Caki2 (cell line): ENCODE results near the gene RAB3IL1. TPM values are rescaled to one million over a fixed set of nuclear protein-coding genes. Genes with fewer than 3 reads are reported as not detected.

Source experiments
- DNase-seq: peaks from one replicate; pipeline ENCODE4 v3.0.0-alpha.2; 2015; ENCODE audit warnings: low read depth
- in situ Hi-C: cut with HindIII; loops from 2 replicates; pipeline ENCODE4 v1.10.0; 2016; ENCODE audit warnings: low sequenced_read_pairs, low pct_unique_long_range_greater_than_20kb, mixed read lengths
- total RNA-seq: library from RNA; depleted of rRNA; stranded (reverse); fragments of >200 nt; shearing (Covaris generic); gene quantifications from 2 replicates; pipeline ENCODE4 v1.2.3, GENCODE V29; 2014; ENCODE audit warnings: low replicate concordance

Gene RAB3IL1
- total RNA-seq, 1 experiment from 2014 or later, result 9.6 TPM

DNA sequence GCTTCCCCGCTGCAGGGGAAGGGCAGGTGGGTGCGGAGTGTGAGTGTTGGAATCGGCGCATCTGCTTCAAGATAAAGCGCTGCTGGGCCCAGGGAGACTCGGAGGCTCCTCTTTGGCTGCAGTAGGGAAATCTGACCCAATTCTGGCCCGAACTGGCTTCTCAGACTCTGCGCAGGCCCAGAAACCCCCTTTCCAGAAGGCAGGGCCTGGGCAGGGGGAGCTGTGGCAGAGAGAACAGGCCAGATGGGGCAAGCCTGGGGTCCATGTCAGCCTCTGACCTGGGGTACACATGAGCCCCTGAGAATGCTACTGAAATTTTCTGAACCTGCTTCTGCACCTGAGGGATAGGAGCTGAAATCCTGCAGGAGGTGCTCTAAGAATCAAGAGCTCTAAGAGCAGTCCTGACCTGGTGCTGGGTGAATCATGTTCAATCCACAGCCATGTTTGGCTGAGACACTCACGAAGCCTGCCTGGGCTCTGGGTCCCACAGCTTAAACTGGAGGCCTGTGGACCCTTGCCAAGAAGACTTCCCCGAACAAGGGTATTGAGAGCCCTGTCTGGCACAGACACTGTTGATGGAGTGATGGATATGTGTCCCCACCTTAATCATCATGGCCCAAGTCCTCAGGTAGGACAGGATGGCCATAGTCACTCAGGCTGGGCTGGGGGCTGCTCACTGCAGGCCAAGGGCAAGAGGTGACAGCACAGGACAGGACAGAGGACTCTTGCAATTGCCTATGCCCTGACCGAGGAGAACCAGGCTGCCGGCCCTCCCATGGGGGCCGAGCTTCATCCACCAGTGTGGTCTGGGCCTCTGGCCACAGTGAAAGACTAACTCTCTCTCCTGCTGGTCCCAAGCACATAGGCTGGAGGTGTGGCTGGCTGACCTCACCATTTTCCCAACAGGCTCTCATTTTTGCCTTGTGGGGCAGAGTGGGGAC is 6.9 kb downstream of the RAB3IL1 start:
- DNase-seq, result no peak
- in situ Hi-C loops, result no loop called here

DNA sequence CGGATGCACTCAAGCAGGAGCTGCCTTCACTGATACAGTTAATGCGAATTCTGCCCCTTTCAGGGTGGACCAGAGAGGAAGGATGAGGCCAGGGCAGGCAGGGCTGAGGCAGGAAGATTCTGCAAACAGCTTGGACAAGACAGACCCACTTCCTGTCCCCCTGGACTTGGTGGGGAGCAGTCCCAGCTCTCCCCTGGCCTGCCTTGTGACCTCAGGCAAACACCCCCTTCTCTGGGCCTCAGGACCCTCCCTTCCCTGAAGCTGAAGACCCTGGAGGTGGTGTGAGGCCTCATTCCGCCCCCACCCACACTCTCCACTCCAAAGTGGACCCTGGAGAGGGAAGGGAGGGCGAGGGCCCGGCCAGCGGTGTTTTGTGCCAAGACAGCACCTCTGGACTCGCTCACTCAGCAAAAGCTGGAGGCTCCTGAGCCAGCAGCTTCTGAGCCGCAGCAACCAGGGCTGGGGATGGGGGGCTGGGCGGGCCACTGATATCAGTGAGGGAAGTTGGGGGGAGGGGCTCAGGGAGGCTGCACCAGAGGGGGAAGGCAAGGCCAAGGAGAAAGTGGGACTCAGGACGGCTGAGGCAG is 8.5 kb downstream of the RAB3IL1 start:
- no peak for DNase-seq
- in situ Hi-C loops, result no loop called here

DNA sequence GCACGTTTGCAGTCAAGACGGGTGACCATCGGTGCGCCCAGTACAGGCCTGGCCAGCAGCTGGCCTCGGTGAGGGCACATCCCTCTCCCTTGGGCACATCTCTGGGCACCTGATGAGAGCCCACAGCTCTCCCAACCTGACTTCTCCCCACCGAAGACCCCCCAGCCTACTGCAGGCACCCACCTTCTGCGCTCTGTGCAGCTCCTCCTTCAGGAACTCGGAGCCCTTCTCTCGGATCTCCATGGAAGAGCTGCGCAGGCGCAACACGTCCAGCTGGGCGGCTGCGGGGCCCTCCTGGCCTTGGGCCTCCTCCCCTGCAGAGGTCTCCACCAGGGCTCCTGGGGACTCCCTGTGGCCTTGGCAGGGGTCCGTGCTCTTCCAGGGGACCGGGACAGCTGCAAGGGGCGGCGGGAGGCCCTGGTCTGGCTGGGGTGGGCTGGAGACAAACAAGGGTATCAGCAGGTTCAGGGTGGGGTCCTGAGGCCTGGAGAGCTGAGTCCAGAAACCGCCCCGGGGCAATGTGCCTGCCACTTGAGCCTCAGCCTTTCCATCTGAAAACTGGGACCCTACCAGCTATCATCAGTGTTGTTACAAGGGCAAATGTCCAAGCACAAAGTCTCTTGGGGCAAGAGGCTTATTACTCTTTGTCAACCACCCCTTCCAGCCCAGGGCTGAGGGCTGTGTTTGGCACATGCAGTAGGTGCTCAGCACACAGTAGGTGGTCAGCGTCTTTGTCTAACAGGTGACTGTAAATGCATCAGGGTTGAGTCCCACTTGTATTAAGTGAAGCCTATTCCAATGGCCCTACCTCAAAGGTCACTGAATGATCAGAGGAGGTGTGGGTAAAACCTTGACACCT is 9.3 kb downstream of the RAB3IL1 start:
- in situ Hi-C loops, result no loop called here
- DNase-seq, result no peak

DNA sequence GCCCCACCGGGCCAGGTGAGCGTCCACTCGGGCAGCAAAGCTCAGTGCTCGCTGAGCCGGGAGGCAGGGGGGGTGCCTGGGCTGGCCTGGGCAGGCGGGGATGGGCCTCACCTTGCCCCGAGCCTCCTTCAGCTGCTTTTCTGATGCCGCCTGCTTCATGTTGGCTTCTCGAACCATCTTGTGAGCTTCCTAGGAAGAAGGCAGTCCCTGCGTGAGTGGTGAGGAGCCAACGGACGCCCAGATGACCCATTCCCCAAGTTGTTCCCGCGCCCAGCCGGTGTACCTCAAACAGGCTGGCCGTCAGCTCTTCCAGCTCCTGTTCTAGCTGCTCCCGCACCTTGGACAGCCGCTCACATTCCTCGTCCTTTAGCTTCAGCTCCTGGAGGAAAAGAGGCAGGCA is 10.1 kb downstream of the RAB3IL1 start:
- in situ Hi-C loops, result no loop called here

DNA sequence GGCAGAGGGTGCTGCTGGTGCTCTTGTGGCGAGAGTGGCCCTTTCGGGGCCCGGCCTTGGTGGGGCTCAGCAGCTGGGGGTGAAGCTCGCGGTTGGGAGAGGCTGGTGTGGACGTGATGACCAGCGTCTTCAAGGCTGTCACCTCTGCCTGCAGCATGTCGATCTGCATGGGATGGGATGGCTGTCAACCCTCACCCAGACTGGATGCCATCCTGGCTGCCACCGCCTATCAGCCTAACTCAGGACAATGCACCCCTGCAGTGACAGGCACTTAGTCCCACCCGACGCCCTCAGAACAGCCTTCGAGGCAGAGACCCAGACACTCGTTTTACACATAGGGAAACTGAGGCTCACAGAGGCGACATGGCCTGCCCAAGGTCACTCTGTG is 10.8 kb downstream of the RAB3IL1 start:
- no peak for DNase-seq
- in situ Hi-C loops, result no loop called here

More for the DNA sequence above, 10.1 kb downstream of the RAB3IL1 start:
- DNase-seq, result no peak

DNA sequence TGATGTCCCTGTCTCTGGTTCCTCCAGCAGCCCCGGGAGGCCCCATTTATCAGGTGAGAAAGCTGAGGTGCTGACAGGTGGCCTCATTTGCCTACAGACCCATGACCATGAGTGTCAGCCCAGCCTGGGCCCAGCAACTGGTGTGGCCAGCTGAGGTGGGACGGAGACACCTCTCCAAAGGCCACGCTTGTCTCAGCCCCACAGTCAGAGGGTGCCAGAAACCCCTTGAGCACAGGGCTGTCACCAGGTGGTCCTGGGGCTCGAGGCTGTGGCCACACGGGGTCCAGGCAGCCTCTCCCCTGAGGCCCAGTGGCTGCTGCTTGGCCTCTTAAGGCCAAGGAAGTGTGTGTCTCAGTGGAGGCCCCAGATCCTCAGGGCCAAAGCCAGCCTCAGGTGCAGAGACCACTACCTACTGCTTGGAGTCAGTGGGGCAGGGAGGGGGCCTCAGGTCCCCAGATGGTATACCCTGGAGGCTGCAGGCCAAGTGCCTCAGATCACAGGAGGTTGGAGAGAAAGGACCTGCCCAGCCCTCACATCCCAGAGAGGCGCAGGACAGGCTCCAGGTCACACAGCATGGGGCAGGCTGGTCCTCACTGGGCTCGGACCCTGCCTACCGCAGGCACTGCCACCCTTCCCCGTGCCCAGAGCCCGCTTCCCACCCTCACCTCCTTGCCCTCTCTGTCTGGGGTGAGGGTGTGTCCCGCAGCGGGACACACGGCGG is 11.4 kb downstream of the RAB3IL1 start:
- no peak for DNase-seq
- in situ Hi-C loops, result no loop called here

DNA sequence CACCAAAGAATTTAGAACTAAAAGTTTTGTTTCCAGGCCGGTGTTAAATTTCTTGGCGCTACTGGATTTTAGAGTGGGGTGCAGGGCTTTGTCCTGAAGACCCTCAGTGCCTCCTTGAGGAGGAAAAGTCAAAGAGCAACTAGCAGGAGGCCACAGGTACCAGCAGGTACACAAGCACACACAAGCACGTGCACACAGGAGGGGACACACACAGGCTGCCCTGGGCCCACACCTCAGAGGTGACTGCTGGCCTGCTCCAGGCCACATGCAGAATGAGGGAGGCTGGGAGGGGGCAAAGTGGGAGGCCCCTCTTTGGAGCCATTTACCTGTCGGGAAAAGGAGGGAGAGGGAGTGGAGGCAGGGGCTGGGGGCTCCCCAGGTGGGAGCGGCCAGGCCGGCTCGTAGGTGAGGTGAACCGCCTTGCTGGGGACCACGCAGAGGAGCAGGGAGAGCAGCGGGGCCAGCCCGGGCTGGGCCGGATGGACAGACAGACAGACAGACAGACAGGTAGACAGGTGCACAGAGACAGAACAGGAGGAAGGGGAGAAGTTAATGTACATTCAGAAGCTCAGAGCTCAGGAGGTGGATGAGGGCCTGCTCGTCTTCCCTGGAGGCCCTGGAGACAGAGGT is 12.2 kb downstream of the RAB3IL1 start:
- in situ Hi-C loops, result no loop called here
- DNase-seq, result no peak

DNA sequence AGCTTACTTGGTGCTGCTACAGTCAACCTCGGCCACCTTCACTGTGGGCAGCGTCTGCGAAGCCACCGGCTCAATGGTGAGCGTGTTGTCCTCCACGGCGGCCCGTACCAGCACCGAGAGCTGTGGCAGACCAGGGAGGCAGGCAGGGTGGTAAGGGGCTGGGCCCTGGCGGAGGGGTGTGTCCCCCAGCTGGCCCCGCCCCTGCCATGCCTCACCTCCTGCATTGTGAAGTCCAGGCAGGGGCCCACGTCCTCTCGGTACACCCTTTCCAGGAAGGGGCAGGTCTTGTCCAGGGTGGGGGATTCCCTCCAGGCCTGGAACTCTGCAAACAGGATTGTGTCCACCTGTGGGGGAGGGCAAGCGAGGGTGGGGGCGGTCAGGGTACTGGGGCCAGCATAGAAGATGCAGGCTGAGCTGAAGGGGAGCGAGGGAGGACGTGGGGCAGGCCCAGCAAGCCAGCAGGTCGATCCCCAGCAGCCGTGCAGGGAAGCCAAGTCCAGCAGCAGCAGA is 12.8 kb downstream of the RAB3IL1 start:
- DNase-seq, result no peak
- in situ Hi-C loops, result no loop called here

DNA sequence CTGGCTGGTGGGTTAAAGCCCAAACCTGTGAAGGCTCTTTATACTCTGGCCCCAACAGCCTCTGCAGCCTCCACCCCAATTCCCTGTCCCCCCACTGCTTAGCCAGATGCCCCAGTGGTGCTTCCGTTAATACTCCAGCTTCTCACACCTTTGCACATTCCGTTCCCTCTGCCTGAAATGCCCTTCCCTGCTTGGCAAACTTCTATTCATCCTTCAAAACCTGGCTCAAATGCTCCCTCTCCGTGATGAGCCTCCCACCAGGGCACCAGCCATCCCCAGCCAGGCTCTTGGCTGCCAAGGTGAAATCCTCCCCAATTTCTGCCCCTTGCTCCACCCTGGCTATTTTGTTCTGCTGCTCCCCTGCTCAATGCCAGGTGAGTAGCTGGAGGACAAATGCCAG is 13.5 kb downstream of the RAB3IL1 start:
- in situ Hi-C loops, result no loop called here
- DNase-seq, result no peak

DNA sequence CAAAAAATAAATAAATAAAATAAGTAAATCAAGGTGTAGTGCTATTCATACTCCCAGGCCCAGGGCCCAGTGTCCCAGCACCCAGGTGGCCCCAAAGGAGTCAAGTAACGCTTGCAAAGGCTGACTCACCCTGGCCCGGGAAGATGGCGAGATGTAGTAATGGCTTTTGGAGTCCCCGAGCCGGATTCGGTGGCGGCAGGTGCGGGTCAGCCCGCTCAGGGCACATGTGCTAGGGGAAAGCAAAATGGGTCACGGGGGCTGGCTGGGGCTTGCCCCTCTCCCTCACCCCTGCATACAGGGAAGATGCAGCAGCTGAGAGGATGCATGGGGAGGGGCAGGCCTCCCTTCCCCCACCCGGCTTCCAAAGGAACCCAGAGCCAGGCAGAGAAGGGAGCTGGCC is 15.1 kb downstream of the RAB3IL1 start:
- no peak for DNase-seq
- in situ Hi-C loops, result no loop called here

DNA sequence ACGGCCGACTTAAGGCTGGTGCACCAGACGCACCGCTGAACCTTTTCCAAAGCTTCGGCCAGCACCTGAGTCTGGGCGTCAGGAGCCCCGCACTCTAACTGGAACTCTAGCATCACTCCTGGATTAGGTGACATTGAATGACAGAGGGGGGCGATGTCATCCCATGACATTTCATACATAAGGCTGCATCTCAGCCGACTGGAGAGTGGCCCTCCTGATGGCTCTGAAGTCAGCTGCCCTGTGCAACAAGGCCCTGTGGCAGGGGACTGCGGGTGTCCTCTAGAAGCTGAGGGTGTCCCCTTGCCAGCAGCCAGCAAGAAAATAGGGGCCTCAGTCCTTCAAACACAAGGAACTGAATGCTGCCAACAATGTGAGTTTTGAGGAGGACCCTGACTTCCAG is 16.0 kb downstream of the RAB3IL1 start:
- no peak for DNase-seq
- in situ Hi-C loops, result no loop called here

DNA sequence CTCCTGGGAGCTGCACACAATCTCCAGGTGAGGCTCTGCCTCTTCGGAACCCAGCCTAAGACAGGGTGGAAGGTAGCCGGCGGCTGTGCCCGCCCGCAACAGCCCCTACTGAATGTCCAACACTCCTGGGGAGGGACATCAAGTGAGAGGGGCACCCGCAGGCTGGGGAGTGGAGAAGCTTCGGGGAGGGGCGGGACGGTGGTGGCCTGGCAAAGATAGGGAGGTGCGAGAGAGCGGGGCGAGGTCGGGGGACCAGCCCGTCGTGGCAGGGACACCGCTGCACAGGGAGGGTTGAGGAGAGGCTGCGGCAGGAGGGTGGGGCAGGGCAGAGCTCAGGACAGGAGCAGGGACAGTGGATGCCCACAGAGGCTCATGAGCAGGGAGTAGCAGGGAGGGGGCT is 17.1 kb downstream of the RAB3IL1 start:
- in situ Hi-C loops, result no loop called here
- DNase-seq, result no peak

DNA sequence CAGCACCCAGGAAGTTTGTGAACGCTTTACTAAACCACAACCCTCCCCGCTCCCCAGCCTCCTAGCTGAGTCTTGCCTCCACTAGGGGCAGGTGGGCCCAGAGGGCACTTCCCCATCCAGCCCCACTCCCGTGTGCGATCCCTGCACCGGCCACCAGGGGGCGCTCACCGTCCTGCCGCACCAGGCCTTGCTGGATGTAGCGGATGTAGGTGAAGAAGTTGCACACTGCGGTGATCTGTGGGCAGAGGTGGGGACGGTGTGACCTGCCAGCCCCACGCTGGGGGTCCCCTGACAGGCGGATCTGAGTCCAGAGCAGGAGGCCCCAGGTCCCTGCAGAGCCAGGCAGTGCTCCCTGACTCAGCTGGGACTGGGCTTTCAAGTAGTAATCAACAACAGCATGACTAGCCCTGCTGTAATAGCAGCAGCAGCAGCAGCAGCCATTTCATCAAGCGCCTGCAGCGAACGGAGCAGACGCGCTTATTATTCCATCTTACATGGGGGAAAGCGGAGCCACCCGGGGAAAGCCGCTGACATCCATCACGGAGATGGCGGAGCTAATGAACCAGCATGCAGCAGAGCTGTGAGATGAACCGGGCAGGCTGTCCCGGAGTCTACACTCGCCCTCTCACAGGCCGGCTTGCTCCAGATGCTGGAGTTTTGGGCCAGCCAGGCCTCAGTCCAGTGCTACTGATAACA is 18.1 kb downstream of the RAB3IL1 start:
- DNase-seq, result peak; percentile 59
- in situ Hi-C loops, result no loop called here

DNA sequence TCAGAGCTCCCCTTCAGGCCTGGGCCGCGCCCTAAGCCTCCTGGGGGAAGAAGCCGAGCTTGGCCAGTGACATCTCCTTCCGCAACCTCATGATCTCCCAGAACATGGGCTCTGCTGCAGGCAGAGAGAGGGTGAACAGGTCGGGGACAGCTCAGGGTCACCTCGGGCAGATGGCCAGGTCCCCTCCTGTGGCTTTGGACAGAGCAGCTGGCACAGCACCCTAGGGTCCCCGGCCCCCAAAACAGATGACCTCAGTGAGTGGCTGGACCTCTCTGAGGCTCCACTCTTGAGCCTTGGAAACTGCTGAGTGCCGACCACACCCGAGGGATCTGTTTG is 19.2 kb downstream of the RAB3IL1 start:
- in situ Hi-C loops, result no loop called here

DNA sequence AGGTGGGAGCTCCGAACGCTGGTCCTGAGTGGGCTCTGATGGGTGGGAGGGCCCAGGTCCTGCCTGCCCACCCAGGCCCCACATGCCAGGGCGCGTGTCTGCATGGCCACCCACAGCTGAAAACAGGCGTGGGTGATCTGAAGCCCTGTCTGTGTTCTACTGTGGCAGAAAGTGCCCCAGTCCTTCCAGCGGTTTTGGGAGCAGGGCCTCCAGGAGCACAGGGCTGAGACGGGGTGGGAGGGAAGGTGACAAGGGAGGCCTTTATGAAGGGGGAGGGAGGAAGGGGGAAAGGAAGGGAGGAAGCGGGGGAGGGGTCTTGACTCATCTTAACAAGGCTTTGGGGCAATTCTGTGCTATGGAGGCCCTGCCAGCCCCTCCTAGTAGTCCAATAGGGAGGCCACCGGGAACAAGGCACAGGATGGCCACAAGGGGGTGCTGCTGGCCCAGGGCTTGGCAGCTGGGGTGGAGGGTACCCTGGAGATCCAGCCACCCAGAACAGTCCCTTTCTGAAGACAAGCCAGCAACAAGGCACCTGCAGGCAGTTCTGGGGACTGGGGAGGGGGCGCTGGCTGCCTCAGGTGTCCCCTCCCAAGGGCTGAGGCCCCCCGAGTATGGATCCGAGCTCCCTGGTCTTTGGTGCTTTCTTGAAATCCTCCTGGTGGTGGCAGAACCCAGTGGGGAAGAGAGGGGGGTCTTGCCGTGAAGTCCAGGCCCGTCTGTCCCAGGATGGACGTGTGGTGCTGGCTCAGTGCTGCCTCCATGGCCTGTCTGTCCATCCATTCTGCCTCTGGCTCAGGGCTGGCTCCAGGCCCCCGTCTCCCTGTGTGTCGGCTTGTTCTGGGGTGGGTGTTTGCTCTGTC is 19.7 kb downstream of the RAB3IL1 start:
- DNase-seq, result peak; percentile 39
- in situ Hi-C loops, result no loop called here

More for the DNA sequence above, 19.2 kb downstream of the RAB3IL1 start:
- no peak for DNase-seq

DNA sequence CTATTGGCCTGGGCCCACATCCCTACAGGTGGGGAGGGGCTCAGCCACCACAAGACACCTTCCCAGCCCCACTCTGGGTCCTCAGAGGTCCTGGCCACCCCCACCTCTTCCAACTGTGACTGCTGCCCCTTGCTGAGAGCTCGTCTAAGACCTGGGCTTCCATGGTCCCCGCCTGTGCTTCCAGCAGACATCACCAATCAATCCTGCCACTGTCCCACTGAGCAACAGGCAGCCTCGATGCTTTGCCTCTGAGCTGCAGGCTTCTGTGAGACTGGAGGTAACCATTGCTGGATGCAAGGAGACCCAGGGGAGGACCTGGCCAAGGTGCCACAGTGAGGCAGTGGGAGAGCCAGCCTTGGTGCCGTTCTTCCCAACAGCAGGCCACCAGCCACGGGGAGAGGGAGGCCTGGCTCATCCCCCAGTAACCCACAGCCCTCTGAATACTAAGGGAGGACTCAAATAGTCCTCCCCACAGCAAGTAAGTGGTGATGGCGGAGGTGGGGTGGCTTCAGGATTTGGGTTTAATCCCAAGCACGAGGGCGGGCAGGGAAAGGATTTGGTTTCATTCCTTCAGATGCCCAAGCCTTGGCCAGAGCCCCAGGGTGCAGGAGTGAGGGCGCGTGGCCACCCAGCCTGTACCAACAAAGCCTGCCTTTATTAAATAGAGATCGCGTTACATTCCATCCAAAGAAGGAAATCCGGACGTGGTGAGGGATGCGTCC is 20.5 kb downstream of the RAB3IL1 start:
- in situ Hi-C loops, result no loop called here
- no peak for DNase-seq
